Activated naive CD4-positive, alpha-beta T cell treated with anti-CD3 and anti-CD28 coated beads, Interleukin-2, amount 10 ng/mL, durations not matched to agents 5 hours and 36 hours (primary cell): ENCODE results near the gene BCAS1. TPM values are rescaled to one million over a fixed set of nuclear protein-coding genes. Genes with fewer than 3 reads are reported as not detected.

ENCODE experiments used
- microRNA-seq: library from miRNA; unstranded; fragments of <30 nt; microRNA quantifications from one replicate; pipeline ENCODE4 v1.2.0, GENCODE V29; 2022; ENCODE audit warnings: borderline microRNAs expressed, borderline replicate concordance
- total RNA-seq, 2 experiments: library from RNA; stranded (reverse); gene quantifications; one replicate each; pipeline ENCODE4 v1.2.3, GENCODE V29; 2021

BCAS1 gene
- total RNA-seq = under 1 TPM; 0.05 to 0.07 TPM

GRCh38 chr20:54070187-54070987, at the start of gene BCAS1:
Gene BCAS1, minus strand, starts transcription at chr20:54070594. Its CDS starts 11,876 bp downstream, at chr20:54058718.

Small RNA genes within 50 kb of the gene (microRNA-seq; reads per million reads assigned to microRNA genes)
- not detected for gene MIR4756

Other genes starting within 250 kb of the BCAS1 start
- not detected for gene CYP24A1, start 103.4 kb upstream of the BCAS1 start, total RNA-seq
- 10 to 100 TPM; 25.4 to 26.6 TPM for gene PFDN4, start 137.5 kb upstream of the BCAS1 start, total RNA-seq